ENCODE measurements around the gene USP2. TPM values are rescaled to one million over a fixed set of nuclear protein-coding genes. Genes with fewer than 3 reads are reported as not detected.

USP2 gene
- polyA plus RNA-seq, 1 donor (not counting 4 experiments of a cell fraction or from before 2014, with no cell fraction given): 0.35 TPM

DNA sequence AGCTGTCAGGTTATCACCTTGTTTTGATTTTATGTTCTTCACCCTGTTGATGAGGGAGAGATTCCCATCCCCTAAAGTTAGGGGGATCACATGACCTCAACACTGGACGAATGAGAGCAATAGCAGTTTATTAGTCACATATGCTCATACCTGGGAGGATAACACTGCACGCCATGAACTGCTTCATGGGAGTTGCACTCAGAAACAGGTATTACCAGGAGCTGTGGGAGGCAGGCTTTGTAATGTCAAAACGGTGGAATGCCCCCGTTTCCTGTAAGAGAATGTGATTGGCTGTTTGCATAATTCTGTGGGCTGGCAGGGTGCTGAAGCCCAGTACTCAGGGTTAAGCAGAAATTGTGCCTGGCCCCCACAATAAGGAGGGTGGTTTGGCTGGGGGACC, 44.7 kb upstream of the USP2 start:
- no peaks in the 10 kb centered on the region for H3K79me2 ChIP-seq (ENCODE audit: control insufficient read depth, insufficient read depth, low read length)
- peaks cover 8% of the 10 kb centered on the region for H3K4me1 ChIP-seq (ENCODE audit: control insufficient read depth, extremely low read depth, insufficient read depth, low read length)
- dilution Hi-C loops (cut with MboI; ENCODE audit: extremely low pct_ligation_motif_present, low sequenced_read_pairs): no loop called here
- H3K9me1 ChIP-seq (ENCODE audit: control insufficient read depth, extremely low read depth, insufficient read depth, low read length): no peaks in the 10 kb centered on the region
- H3K27ac ChIP-seq (ENCODE audit: control insufficient read depth, insufficient read depth, low read length): no peak overlapping the region
- no peak overlapping the region for H2AFZ ChIP-seq (ENCODE audit: control insufficient read depth, low read length)
- FAIRE-seq: no peak
- no peak overlapping the region for H3K9ac ChIP-seq (ENCODE audit: control insufficient read depth, extremely low read depth, insufficient read depth, low read length)
- no peak for TF ChIP-seq EZH2 (IDR thresholded peaks at IDR 0.05; ENCODE audit: low read length)
- TF ChIP-seq, protein P1, sequence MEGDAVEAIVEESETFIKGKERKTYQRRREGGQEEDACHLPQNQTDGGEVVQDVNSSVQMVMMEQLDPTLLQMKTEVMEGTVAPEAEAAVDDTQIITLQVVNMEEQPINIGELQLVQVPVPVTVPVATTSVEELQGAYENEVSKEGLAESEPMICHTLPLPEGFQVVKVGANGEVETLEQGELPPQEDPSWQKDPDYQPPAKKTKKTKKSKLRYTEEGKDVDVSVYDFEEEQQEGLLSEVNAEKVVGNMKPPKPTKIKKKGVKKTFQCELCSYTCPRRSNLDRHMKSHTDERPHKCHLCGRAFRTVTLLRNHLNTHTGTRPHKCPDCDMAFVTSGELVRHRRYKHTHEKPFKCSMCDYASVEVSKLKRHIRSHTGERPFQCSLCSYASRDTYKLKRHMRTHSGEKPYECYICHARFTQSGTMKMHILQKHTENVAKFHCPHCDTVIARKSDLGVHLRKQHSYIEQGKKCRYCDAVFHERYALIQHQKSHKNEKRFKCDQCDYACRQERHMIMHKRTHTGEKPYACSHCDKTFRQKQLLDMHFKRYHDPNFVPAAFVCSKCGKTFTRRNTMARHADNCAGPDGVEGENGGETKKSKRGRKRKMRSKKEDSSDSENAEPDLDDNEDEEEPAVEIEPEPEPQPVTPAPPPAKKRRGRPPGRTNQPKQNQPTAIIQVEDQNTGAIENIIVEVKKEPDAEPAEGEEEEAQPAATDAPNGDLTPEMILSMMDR (optimal IDR thresholded peaks at IDR 0.05 in 1 of 3, IDR thresholded peaks at IDR 0.05 in 1 of 3, conservative IDR thresholded peaks at IDR 0.05 in 1 of 3; ENCODE audit: extremely low read depth in 1 of 3, insufficient read depth in 2 of 3, low read length in 3 of 3): no peak
- no peak for DNase-seq (ENCODE audit: low read depth, low spot score)
- H3K4me3 ChIP-seq (ENCODE audit: control insufficient read depth in 2 of 3, extremely low read depth in 1 of 3, insufficient read depth in 2 of 3, low read depth in 1 of 3, low read length in 3 of 3): no peak overlapping the region
- H4K20me1 ChIP-seq (ENCODE audit: control insufficient read depth, extremely low read depth, insufficient read depth, low read length): no peaks in the 10 kb centered on the region
- H3K36me3 ChIP-seq (ENCODE audit: control insufficient read depth in 2 of 2, extremely low read depth in 1 of 2, insufficient read depth in 2 of 2, low read length in 2 of 2): no peaks in the 10 kb centered on the region
- no peak overlapping the region for H3K4me2 ChIP-seq (ENCODE audit: control insufficient read depth, extremely low read depth, insufficient read depth, low read depth, low read length)
- H3K27me3 ChIP-seq (ENCODE audit: control insufficient read depth, extremely low read depth, insufficient read depth, low read length): peaks cover 30% of the 10 kb centered on the region
- H3K9me3 ChIP-seq (ENCODE audit: control insufficient read depth, low read depth, low read length): no peaks in the 10 kb centered on the region

DNA sequence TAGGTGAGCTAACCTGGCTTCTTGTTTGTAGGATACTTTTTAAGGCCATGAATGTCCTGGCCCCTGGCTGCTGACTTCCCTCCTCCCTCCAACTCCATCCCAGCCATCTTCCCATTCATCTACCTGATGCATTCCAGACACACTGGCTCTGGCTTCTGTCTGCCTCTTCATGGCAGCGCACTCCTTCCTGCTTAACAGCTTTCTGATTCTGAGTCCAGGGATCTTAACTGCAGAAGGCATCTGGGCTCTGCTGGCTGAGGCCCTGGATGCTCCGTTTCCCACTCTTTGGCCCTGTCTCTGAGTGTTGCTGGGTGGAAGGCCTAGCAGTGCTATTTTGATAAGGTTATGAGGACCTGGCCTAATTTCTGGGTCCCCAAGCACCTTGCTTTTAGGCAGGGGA, 43.3 kb upstream of the USP2 start:
- H3K4me2 ChIP-seq (ENCODE audit: control insufficient read depth, extremely low read depth, insufficient read depth, low read depth, low read length): no peak overlapping the region
- FAIRE-seq: no peak

More for the DNA sequence above, 43.3 kb upstream of the USP2 start:
- Histone ChIP-seq H2AFZ (ENCODE audit: control insufficient read depth, low read length) (no peak overlapping the region), H3K4me3 (ENCODE audit: control insufficient read depth in 2 of 3, extremely low read depth in 1 of 3, insufficient read depth in 2 of 3, low read depth in 1 of 3, low read length in 3 of 3) (no peak overlapping the region), H3K27me3 (ENCODE audit: control insufficient read depth, extremely low read depth, insufficient read depth, low read length) (peaks cover 41% of the 10 kb centered on the region), H3K79me2 (ENCODE audit: control insufficient read depth, insufficient read depth, low read length) (no peaks in the 10 kb centered on the region), H3K9me3 (ENCODE audit: control insufficient read depth, low read depth, low read length) (no peaks in the 10 kb centered on the region), H3K9ac (ENCODE audit: control insufficient read depth, extremely low read depth, insufficient read depth, low read length) (no peak overlapping the region), H4K20me1 (ENCODE audit: control insufficient read depth, extremely low read depth, insufficient read depth, low read length) (no peaks in the 10 kb centered on the region), H3K36me3 (ENCODE audit: control insufficient read depth in 2 of 2, extremely low read depth in 1 of 2, insufficient read depth in 2 of 2, low read length in 2 of 2) (no peaks in the 10 kb centered on the region), H3K9me1 (ENCODE audit: control insufficient read depth, extremely low read depth, insufficient read depth, low read length) (no peaks in the 10 kb centered on the region), H3K4me1 (ENCODE audit: control insufficient read depth, extremely low read depth, insufficient read depth, low read length) (peaks cover 8% of the 10 kb centered on the region), H3K27ac (ENCODE audit: control insufficient read depth, insufficient read depth, low read length) (no peak overlapping the region)
- TF ChIP-seq, protein P1 (optimal IDR thresholded peaks at IDR 0.05 in 1 of 3, IDR thresholded peaks at IDR 0.05 in 1 of 3, conservative IDR thresholded peaks at IDR 0.05 in 1 of 3; ENCODE audit: extremely low read depth in 1 of 3, insufficient read depth in 2 of 3, low read length in 3 of 3): no peak
- TF ChIP-seq EZH2 (IDR thresholded peaks at IDR 0.05; ENCODE audit: low read length): no peak
- dilution Hi-C loops (cut with MboI; ENCODE audit: extremely low pct_ligation_motif_present, low sequenced_read_pairs): no loop called here
- DNase-seq (ENCODE audit: low read depth, low spot score): no peak
